HG03045 (cell line): ENCODE data around the gene ANKRD33.
"Not testable (repeated sequence)": the region's sequence is repeated elsewhere in the genome, so short reads cannot be mapped to it uniquely, and the experiment has no call there.

Experiments
- ATAC-seq: cut with Tn5 transposase; IDR thresholded peaks from one replicate; pipeline ENCODE4 v1.9.1; 2021; ENCODE audit warnings: mild to moderate bottlenecking, moderate library complexity; ENCODE audit not compliant: unreplicated experiment

ANKRD33 gene

GRCh38 chr12:51873251-51873994, 14.5 kb upstream of the ANKRD33 start:
- ATAC-seq: no peak

DNA sequence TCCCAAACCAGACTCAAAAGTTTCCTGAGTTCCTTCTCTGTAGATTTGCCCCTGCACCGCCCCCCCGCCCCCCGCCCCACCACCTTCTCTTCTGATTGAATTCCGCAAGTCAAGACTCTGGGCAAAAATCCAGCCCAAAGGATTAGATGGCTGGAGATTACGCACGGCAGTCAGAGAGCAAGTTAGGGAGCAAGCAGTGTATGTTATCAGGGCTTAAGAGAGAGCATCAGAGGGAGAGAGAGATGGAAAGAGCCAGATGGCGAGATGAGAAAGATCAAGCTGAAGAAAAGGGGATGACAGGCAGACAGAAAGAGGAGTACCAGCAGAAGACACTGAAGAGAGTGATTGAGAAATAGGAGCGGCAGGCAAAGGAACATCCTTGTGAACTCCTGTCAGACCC, 13.9 kb upstream of the ANKRD33 start:
- ATAC-seq: no peak

DNA sequence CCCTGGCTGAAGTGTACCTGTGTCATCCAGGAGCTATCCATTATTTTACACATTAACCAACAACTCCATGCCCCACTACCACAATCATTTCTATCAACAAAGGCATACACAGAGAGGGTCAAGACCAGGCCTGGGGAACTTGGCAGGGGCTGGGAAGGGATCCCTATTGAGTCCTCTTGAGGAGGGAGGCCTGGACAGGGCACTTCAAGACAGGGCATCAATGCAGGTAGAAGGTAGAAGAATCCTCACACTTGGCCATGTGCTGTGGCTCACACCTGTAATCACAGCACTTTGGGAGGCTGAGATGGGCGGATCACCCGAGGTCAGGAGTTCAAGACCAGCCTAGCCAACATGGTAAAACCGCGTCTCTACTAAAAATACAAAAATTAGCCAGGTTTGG, 13.4 kb upstream of the ANKRD33 start:
- ATAC-seq: no peak

GRCh38 chr12:51879102-51879501, 8.8 kb upstream of the ANKRD33 start:
- no peak for ATAC-seq

GRCh38 chr12:51883295-51883694, 4.6 kb upstream of the ANKRD33 start:
- ATAC-seq: no peak

- no peak for ATAC-seq
Measured at GRCh38 chr12:51883998-51884675, 3.8 kb upstream of the ANKRD33 start.

- no peak for ATAC-seq
Measured at GRCh38 chr12:51884676-51885229, 3.1 kb upstream of the ANKRD33 start.

GRCh38 chr12:51885294-51886020, 2.4 kb upstream of the ANKRD33 start:
- ATAC-seq: not testable (repeated sequence)

GRCh38 chr12:51886021-51886710, 1.7 kb upstream of the ANKRD33 start:
- ATAC-seq: no peak

GRCh38 chr12:51888316-51889215, 663 bp downstream of the ANKRD33 start:
- ATAC-seq: no peak

DNA sequence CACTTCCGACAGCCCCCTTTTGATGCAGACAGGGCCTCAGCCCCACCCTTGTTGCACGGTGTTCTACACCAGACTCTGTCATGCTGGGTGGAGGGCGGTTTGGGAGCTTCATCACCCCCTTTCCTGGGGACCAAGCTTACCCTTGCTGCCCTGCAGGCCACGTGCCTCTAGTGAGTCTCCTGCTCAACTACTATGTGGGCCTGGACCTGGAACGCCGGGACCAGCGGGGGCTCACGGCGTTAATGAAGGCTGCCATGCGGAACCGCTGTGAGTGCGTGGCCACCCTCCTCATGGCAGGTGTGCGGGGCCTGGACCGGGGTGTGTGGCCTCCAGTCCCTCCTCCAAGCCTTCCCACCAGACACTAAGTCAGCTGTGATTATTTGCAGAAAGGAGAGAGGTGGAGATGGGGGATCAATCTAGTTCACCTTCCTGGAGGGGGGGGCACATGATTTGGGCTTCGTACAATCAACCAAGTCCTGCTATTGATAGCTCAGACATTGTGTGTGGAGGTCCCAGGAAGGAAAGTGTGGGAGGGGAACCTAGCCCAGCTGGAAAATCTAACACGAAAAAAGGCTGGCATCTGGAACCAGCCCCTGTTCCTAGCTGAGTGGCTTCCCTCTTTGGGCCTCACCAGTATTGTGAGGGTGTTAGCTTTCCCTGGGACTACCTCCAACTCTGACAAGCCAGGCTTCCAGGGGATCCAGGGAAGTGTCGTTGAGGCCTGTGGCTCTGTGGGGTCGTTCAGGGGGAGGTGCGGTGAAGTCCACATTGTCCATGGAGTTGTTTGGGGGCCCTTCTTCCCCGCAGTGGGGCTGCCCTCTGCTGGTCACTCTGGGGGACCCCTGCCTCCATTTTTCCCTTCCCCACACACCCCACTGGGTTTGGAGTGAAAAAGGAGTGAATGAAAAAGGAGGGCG, 1.6 kb downstream of the ANKRD33 start:
- no peak for ATAC-seq

GRCh38 chr12:51890133-51890464, 2.2 kb downstream of the ANKRD33 start:
- no peak for ATAC-seq

DNA sequence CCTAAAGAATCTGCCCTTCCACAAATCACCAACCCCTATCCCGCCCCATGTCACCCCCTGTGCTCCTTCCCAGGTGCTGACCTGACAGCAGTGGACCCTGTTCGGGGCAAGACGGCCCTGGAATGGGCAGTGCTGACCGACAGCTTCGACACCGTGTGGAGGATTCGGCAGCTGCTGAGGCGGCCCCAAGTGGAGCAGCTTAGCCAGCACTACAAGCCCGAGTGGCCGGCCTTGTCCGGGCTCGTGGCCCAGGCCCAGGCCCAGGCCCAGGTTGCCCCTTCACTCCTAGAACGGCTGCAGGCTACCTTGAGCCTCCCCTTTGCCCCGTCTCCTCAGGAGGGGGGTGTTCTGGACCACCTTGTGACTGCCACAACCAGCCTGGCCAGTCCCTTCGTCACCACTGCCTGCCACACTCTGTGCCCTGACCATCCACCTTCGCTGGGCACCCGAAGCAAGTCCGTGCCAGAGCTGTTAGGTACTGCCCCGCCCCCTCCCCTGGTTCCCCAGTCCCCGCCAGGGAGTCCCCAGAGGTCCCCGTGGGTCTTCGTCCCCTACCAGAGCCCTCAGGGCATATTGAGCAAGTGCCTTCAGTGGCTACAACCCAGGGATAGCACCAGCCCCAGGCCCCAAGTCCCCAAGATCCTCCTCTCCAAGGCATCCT, 2.7 kb downstream of the ANKRD33 start:
- no peak for ATAC-seq

DNA sequence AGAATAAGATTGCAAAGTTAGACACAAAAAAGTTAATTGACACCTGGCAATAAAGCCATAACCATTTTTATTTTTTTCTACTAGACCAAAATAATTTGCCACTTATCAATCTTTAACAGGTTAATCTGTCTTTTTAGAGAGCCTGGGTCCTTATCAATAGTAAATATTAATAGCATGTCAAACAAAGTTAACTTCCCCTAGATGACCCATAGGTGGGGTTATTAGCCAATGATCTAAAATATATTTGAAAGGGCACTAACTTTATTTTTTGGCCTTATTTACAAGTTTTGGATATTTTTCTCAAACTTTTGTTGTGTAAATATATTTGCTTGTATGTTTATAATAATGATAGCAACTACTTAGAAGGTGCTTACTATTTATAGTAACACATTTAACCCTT, 3.9 kb downstream of the ANKRD33 start:
- no peak for ATAC-seq

- no peak for ATAC-seq
Measured at GRCh38 chr12:51893786-51894185, 5.9 kb downstream of the ANKRD33 start.

DNA sequence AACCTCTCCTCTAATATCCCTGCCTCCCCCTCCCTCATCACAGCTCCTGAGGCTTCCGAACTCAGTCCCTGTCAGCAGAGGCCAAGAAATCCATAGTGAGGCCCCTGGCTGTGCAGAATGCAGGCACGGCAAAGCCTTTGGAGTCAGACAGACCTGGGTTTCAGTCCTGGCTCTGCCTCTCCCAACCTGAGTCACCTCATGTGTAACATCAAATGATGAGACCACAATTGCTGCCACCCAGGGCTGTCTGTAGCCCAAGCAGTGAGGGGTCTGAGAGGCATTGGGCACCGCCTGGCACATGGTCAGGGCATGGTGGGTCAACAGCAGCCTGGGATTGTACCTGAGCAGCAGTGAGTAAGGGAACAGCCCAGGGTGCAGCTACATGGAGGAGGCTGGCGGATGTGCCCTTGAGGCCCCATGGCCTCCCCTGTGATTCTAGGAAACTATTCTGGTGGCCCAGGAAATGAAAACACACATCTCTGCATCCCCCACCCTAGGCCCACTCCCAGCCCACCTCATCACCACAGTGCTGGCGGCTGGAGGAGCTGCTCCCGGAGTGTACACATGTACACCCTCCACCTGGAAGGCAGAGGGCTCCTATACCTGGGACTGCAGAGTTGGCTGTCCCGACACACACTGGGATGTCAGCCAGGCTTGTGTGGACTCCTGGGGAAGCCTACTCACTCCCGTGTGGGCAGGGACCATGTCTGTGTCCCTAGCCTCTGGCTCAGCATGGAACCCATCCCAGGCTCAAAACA, 7.7 kb downstream of the ANKRD33 start:
- no peak for ATAC-seq

GRCh38 chr12:51896236-51896635, 8.3 kb downstream of the ANKRD33 start:
- ATAC-seq: no peak

- no peak for ATAC-seq
Measured at GRCh38 chr12:51897181-51897580, 9.3 kb downstream of the ANKRD33 start.
